ENCODE data around the gene SLAMF9. TPM values are rescaled to one million over a fixed set of nuclear protein-coding genes. Genes with fewer than 3 reads are reported as not detected.

Gene SLAMF9
- total RNA-seq, 1 donor from 2014 or later: not detected

DNA sequence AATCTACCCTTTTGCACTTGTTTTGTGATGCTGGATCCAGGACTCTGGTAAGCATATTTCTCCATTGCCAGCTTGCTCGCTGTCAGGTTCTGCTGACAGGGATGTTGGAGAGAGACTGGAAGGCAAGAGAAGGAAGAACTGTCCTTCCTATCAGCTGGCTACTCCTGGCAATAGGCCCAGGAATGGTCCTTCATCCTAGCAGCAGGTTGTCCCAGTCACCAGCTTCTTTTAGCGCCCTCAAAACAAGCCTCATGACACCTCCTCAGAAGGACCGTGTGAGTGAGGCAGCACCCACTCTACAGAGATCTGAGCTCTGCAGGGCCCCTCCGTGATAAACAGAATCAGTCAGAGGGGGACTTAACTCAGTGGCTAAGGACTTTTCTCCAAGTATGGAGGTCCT, 33.1 kb upstream of the SLAMF9 start:
- no peaks in the 10 kb centered on the region for H3K4me1 ChIP-seq
- H3K27ac ChIP-seq: no peak overlapping the region
- no peaks in the 10 kb centered on the region for H3K27me3 ChIP-seq
- H3K36me3 ChIP-seq: no peaks in the 10 kb centered on the region
- DNase-seq (ENCODE audit: low spot score in 2 of 2): no peak
- intact Hi-C loops (cut with DNase I): no loop called here
- TF ChIP-seq, protein P1, sequence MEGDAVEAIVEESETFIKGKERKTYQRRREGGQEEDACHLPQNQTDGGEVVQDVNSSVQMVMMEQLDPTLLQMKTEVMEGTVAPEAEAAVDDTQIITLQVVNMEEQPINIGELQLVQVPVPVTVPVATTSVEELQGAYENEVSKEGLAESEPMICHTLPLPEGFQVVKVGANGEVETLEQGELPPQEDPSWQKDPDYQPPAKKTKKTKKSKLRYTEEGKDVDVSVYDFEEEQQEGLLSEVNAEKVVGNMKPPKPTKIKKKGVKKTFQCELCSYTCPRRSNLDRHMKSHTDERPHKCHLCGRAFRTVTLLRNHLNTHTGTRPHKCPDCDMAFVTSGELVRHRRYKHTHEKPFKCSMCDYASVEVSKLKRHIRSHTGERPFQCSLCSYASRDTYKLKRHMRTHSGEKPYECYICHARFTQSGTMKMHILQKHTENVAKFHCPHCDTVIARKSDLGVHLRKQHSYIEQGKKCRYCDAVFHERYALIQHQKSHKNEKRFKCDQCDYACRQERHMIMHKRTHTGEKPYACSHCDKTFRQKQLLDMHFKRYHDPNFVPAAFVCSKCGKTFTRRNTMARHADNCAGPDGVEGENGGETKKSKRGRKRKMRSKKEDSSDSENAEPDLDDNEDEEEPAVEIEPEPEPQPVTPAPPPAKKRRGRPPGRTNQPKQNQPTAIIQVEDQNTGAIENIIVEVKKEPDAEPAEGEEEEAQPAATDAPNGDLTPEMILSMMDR (IDR thresholded peaks at IDR 0.05): no peak
- no peaks in the 10 kb centered on the region for H3K9me3 ChIP-seq
- no peak overlapping the region for H3K4me3 ChIP-seq

GRCh38 chr1:159986531-159986930, 32.5 kb upstream of the SLAMF9 start:
- H3K4me3 ChIP-seq: no peak overlapping the region
- intact Hi-C loops (cut with DNase I): no loop called here

DNA sequence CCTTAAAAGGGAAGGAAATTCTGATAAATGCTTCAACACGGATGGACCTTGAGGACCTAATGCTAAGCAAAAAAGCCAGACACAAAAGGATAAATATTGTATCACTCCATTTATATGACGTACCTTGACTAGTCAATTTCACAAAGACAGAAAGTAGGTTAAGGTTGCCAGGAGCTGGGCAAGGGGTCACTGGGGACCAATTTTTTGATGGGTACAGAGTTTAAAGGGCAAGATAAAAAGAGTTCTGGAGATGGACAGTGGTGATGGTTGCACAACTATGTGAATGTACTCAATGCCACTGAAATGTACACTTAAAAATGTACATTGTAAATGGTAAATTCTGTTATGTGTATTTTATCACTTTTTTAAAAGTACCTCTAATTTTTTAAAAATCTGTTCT, 32.1 kb upstream of the SLAMF9 start:
- H3K4me1 ChIP-seq: no peaks in the 10 kb centered on the region
- no peak for DNase-seq (ENCODE audit: low spot score in 2 of 2)
- intact Hi-C loops (cut with DNase I): no loop called here
- no peak overlapping the region for H3K4me3 ChIP-seq
- H3K27ac ChIP-seq: no peak overlapping the region
- TF ChIP-seq, protein P1 (IDR thresholded peaks at IDR 0.05): no peak
- H3K27me3 ChIP-seq: no peaks in the 10 kb centered on the region
- H3K9me3 ChIP-seq: no peaks in the 10 kb centered on the region
- H3K36me3 ChIP-seq: no peaks in the 10 kb centered on the region

More at GRCh38 chr1:159986531-159986930, 32.5 kb upstream of the SLAMF9 start:
- TF ChIP-seq, protein P1 (IDR thresholded peaks at IDR 0.05): no peak
- H3K4me1 ChIP-seq: no peaks in the 10 kb centered on the region
- no peak for DNase-seq (ENCODE audit: low spot score in 2 of 2)
- H3K36me3 ChIP-seq: no peaks in the 10 kb centered on the region
- H3K27ac ChIP-seq: no peak overlapping the region
- H3K27me3 ChIP-seq: no peaks in the 10 kb centered on the region
- no peaks in the 10 kb centered on the region for H3K9me3 ChIP-seq

DNA sequence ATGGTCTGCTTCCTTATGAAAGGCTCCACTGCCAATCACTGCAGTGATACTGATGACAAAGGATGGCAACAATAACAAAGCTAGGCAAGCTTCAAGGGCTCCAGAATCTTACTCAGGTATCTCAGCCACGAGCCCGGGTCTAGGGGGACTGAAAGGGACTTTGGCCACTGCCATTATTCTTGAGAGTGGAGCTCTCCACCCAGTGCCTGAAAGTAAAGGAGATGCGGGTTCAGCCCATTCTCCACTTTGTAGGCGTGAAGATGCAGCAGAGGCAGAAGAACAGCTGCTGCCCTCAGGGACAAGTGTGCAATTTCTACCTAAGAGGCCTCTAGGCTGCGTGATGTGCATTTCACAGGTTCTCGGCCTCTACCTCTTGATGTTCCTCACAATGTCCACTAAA, 31.4 kb upstream of the SLAMF9 start:
- no peaks in the 10 kb centered on the region for H3K4me1 ChIP-seq
- H3K9me3 ChIP-seq: no peaks in the 10 kb centered on the region
- H3K4me3 ChIP-seq: no peak overlapping the region
- TF ChIP-seq, protein P1 (IDR thresholded peaks at IDR 0.05): no peak
- H3K36me3 ChIP-seq: no peaks in the 10 kb centered on the region
- DNase-seq (ENCODE audit: low spot score in 2 of 2): no peak
- no peak overlapping the region for H3K27ac ChIP-seq
- no peaks in the 10 kb centered on the region for H3K27me3 ChIP-seq
- intact Hi-C loops (cut with DNase I): no loop called here

DNA sequence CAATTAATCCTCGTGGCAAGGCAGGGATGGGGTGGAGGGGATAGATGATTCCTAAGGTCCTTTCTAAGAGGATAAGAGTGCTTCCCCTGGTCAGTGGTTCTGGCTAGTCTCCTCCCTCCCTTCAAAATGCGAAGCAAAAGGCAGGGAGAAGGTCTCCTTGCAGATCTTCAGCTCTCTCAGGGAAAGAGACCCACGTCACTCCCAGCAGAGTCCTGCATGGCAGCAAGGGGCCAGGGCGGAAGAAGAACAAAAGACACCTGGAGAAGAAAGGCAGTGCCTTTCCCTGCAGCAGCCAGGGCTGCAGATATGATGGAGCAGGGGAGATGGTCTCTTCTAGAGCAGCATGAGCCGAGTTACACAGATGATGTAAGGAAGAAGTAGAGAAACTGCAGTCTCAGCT, 29.6 kb upstream of the SLAMF9 start:
- Histone ChIP-seq H3K9me3 (no peaks in the 10 kb centered on the region), H3K36me3 (no peaks in the 10 kb centered on the region), H3K4me3 (no peak overlapping the region), H3K27me3 (no peaks in the 10 kb centered on the region), H3K27ac (no peak overlapping the region), H3K4me1 (no peaks in the 10 kb centered on the region)
- intact Hi-C loops (cut with DNase I): no loop called here
- TF ChIP-seq, protein P1 (IDR thresholded peaks at IDR 0.05): no peak
- no peak for DNase-seq (ENCODE audit: low spot score in 2 of 2)

DNA sequence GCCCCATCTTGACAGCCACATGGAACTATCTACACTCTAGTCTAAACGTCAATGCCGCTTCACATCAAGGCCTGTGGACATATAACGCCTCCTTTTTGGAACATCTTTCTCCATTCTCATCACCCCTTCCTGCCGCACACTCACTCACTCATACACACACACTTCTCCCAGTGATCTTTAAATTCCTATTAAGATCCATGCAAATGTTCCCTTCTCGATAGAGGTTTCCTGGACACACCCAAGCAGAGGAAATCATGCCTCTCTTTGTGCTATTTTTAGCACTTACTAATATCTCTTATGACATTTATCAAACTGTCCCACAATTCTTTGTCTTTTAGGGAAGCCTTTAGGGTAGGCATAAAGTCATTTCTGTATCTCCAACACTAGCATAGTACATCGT, 28.2 kb upstream of the SLAMF9 start:
- no peaks in the 10 kb centered on the region for H3K4me1 ChIP-seq
- intact Hi-C loops (cut with DNase I): no loop called here
- H3K4me3 ChIP-seq: no peak overlapping the region
- DNase-seq (ENCODE audit: low spot score in 2 of 2): no peak
- H3K27me3 ChIP-seq: no peaks in the 10 kb centered on the region
- no peak overlapping the region for H3K27ac ChIP-seq
- TF ChIP-seq, protein P1 (IDR thresholded peaks at IDR 0.05): no peak
- no peaks in the 10 kb centered on the region for H3K36me3 ChIP-seq
- no peaks in the 10 kb centered on the region for H3K9me3 ChIP-seq

All from ascending aorta (tissue), 2 donors.